HCT116 (cell line): Measurements from ENCODE around the gene IL18. TPM values are rescaled to one million over a fixed set of nuclear protein-coding genes. Genes with fewer than 3 reads are reported as not detected.

ENCODE experiments used
- ATAC-seq: fragments of 200-7000 bp; cut with Tn5 transposase; 2 replicates; pipeline ENCODE4 v1.9.1; 2020; ENCODE audit warnings: mild to moderate bottlenecking, moderate library complexity
- BruUV-seq: library from RNA; stranded (reverse); fragments of 400-500 nt; replicated peaks from 2 replicates; lab custom pipeline; 2021; lab: Mats Ljungman, UMichigan
- CTCF ChIA-PET: fragments of 300-600 bp; sonication (Branson Sonifier 250); formaldehyde crosslinking; loops from one replicate; lab custom pipeline; 2021; ENCODE audit warnings: antibody characterized with exemption; lab: Charles Lee
- POLR2A ChIA-PET: fragments of 300-600, 350-600 bp; sonication (Branson Sonifier 250); formaldehyde crosslinking; loops from one replicate; lab custom pipeline; 2021; ENCODE audit warnings: antibody characterized with exemption; lab: Charles Lee
- RAD21 ChIA-PET, 2 experiments: fragments of 300-600 bp; sonication (Branson Sonifier 250); formaldehyde crosslinking; loops; one replicate each; lab custom pipeline; 2023; ENCODE audit warnings: low total read pairs in 2 of 2; ENCODE audit not compliant: uncharacterized antibody in 2 of 2, unreplicated experiment in 2 of 2, low non-redundant PET in 1 of 2; lab: Charles Lee
- DNase-seq: peaks from one replicate; pipeline ENCODE4 v3.0.0-alpha.2; 2010; ENCODE audit warnings: low read depth, low spot score
- H2AFZ ChIP-seq: fragments of 200-600 bp; shearing (Covaris generic), sonication (generic); 2 replicates; pipeline ENCODE4 v1.6.1; 2017; ENCODE audit warnings: low read depth, mixed run types, mixed read lengths, antibody characterized with exemption, low read length; ENCODE audit not compliant: poor library complexity, severe bottlenecking
- H3K27ac ChIP-seq: 2 replicates; pipeline ENCODE4 v1.5.1; 2012; ENCODE audit warnings: low read depth, low read length
- H3K27me3 ChIP-seq: fragments of 200-600 bp; sonication (generic); 2 replicates; pipeline ENCODE4 v1.6.1; 2016; ENCODE audit warnings: mixed run types, low read length, mixed read lengths; ENCODE audit not compliant: insufficient read depth
- H3K36me3 ChIP-seq, 2 experiments: fragments of 200-500 bp in 1 of 2; fragments of 200-600 bp in 1 of 2; sonication (Bioruptor generic) in 1 of 2; sonication (generic) in 1 of 2; 2 replicates each; pipeline versions ENCODE4 v1.5.1 to v1.6.1; 2014 to 2016; ENCODE audit warnings: low read length in 2 of 2, inconsistent platforms in 1 of 2, mixed read lengths in 1 of 2, mixed run types in 1 of 2; ENCODE audit not compliant: insufficient read depth in 2 of 2, control insufficient read depth in 1 of 2
- H3K4me1 ChIP-seq, 2 experiments: fragments of 200-600 bp in 1 of 2; sonication (generic) in 1 of 2; 2 replicates each; pipeline versions ENCODE4 v1.5.1 to v1.6.1; 2012 to 2017; ENCODE audit warnings: low read length in 2 of 2, inconsistent platforms in 1 of 2, mild to moderate bottlenecking in 1 of 2, mixed read lengths in 1 of 2, mixed run types in 1 of 2, moderate library complexity in 1 of 2; ENCODE audit not compliant: insufficient read depth in 2 of 2, control insufficient read depth in 1 of 2
- H3K4me2 ChIP-seq: fragments of 200-600 bp; sonication (generic); 2 replicates; pipeline ENCODE4 v1.6.1; 2017; ENCODE audit warnings: mixed run types, low read length, mixed read lengths
- H3K4me3 ChIP-seq, 2 experiments: fragments of 200-600 bp in 1 of 2; sonication (generic) in 1 of 2; replicated peaks in 1 of 2; 2 replicates each; pipeline ENCODE4 v1.5.1; 2011 to 2016; ENCODE audit warnings: low read length in 2 of 2, control low read depth in 1 of 2, low read depth in 1 of 2, mild to moderate bottlenecking in 1 of 2, mixed read lengths in 1 of 2, mixed run types in 1 of 2
- H3K79me2 ChIP-seq: fragments of 200-600 bp; sonication (generic); 2 replicates; pipeline ENCODE4 v1.6.1; 2017; ENCODE audit warnings: mild to moderate bottlenecking, mixed run types, low read length, moderate library complexity, mixed read lengths; ENCODE audit not compliant: insufficient read depth
- H3K9ac ChIP-seq: fragments of 200-600 bp; sonication (generic); 2 replicates; pipeline ENCODE4 v1.6.1; 2016; ENCODE audit warnings: low read length, mixed read lengths
- H3K9me2 ChIP-seq: fragments of 200-600 bp; sonication (generic), shearing (Covaris generic); 2 replicates; pipeline ENCODE4 v1.6.1; 2017; ENCODE audit warnings: mixed run types, mild to moderate bottlenecking, moderate library complexity; ENCODE audit not compliant: insufficient read depth
- H3K9me3 ChIP-seq, 2 experiments: fragments of 200-500 bp in 1 of 2; fragments of 200-600 bp in 1 of 2; sonication (Bioruptor generic) in 1 of 2; sonication (generic) in 1 of 2; 2 replicates each; pipeline ENCODE4 v1.6.1; 2014 to 2017; ENCODE audit warnings: low read length in 2 of 2, mixed read lengths in 2 of 2, inconsistent platforms in 1 of 2, low read depth in 1 of 2, mild to moderate bottlenecking in 1 of 2, mixed run types in 1 of 2, moderate library complexity in 1 of 2; ENCODE audit not compliant: control insufficient read depth in 1 of 2, insufficient read depth in 1 of 2
- H4K20me1 ChIP-seq: fragments of 200-600 bp; sonication (generic), shearing (Covaris generic); 2 replicates; pipeline ENCODE4 v1.6.1; 2017; ENCODE audit warnings: mixed run types, mild to moderate bottlenecking, moderate library complexity; ENCODE audit not compliant: insufficient read depth
- EZH2 ChIP-seq: fragments of 200-600 bp; sonication (generic); IDR thresholded peaks from 2 replicates; pipeline ENCODE4 v1.6.1; 2017; ENCODE audit warnings: antibody characterized with exemption, mixed run types
- EZH2phosphoT487 ChIP-seq: fragments of 200-600 bp; IDR thresholded peaks from 2 replicates; pipeline ENCODE4 v1.6.1; 2018; ENCODE audit warnings: antibody characterized with exemption, borderline replicate concordance
- JUND ChIP-seq: IDR thresholded peaks from 2 replicates; pipeline ENCODE4 v1.6.1; 2012
- REST ChIP-seq: IDR thresholded peaks from 2 replicates; pipeline ENCODE4 v1.6.1; 2012; ENCODE audit warnings: low read depth
- SRF ChIP-seq: IDR thresholded peaks from 2 replicates; pipeline ENCODE4 v1.6.1; 2012; ENCODE audit warnings: low read depth
- intact Hi-C: fragments of 100-400 bp; cut with micrococcal nuclease; formaldehyde crosslinking; loops from 2 replicates; pipeline ENCODE4 v1.10.0; 2022
- total RNA-seq: library from RNA; stranded (reverse); gene quantifications from one replicate; pipeline ENCODE4 v1.2.1, GENCODE V29; 2021; ENCODE audit not compliant: unreplicated experiment

The IL18 gene
- total RNA-seq, 1 experiment from 2014 or later: 112 TPM

GRCh38 chr11:112185883-112186282 lies 22.0 kb upstream of the IL18 start (continued):
- TF ChIP-seq REST: no peak

GRCh38 chr11:112182867-112183266 lies 19.0 kb upstream of the IL18 start:
- H3K9ac ChIP-seq: no peak overlapping the region
- H3K9me3 ChIP-seq: no peaks in the 10 kb centered on the region
- no peaks in the 10 kb centered on the region for H3K79me2 ChIP-seq
- DNase-seq (no peak), ATAC-seq (no peak)
- H2AFZ ChIP-seq: no peak overlapping the region
- TF ChIP-seq JUND: no peak
- no peak for TF ChIP-seq REST
- no peak for TF ChIP-seq EZH2
- no peak for TF ChIP-seq SRF
- TF ChIP-seq EZH2phosphoT487: no peak
- H4K20me1 ChIP-seq: no peaks in the 10 kb centered on the region
- no peaks in the 10 kb centered on the region; a peak in 1 of 4 replicates for H3K4me1 ChIP-seq
- BruUV-seq: no TSS peak
- ChIA-PET POLR2A (no interaction called here), CTCF (no interaction called here), RAD21 (no interaction called here)
- H3K9me2 ChIP-seq: no peaks in the 10 kb centered on the region
- intact Hi-C loops: no loop called here
- no peak overlapping the region for H3K4me3 ChIP-seq
- H3K36me3 ChIP-seq: no peaks in the 10 kb centered on the region
- no peaks in the 10 kb centered on the region for H3K27me3 ChIP-seq
- H3K4me2 ChIP-seq: no peak overlapping the region
- H3K27ac ChIP-seq: no peak overlapping the region
